Thyroid gland (tissue), 4 donors: ENCODE data around the gene LRIG1.

Experiments
- POLR2A ChIP-seq, 2 donors: fragments of 450-650 bp; IDR thresholded peaks; one replicate each; pipeline ENCODE4 v1.6.1; 2017; ENCODE audit warnings: antibody characterized with exemption in 2 of 2, mild to moderate bottlenecking in 2 of 2, moderate library complexity in 1 of 2
- TF ChIP-seq, protein P1 (sequence below), 6 experiments: fragments of 200-600 bp in 3 of 6; fragments of 450-650 bp in 3 of 6; sonication (generic) in 3 of 6; IDR thresholded peaks; one replicate each; pipeline ENCODE4 v1.5.1; 2016 to 2019; ENCODE audit warnings: antibody characterized with exemption in 6 of 6, mild to moderate bottlenecking in 2 of 6, inconsistent platforms in 1 of 6, moderate library complexity in 1 of 6

- TF ChIP-seq, protein P1, sequence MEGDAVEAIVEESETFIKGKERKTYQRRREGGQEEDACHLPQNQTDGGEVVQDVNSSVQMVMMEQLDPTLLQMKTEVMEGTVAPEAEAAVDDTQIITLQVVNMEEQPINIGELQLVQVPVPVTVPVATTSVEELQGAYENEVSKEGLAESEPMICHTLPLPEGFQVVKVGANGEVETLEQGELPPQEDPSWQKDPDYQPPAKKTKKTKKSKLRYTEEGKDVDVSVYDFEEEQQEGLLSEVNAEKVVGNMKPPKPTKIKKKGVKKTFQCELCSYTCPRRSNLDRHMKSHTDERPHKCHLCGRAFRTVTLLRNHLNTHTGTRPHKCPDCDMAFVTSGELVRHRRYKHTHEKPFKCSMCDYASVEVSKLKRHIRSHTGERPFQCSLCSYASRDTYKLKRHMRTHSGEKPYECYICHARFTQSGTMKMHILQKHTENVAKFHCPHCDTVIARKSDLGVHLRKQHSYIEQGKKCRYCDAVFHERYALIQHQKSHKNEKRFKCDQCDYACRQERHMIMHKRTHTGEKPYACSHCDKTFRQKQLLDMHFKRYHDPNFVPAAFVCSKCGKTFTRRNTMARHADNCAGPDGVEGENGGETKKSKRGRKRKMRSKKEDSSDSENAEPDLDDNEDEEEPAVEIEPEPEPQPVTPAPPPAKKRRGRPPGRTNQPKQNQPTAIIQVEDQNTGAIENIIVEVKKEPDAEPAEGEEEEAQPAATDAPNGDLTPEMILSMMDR (IDR thresholded peaks at IDR 0.05), result no peak
- TF ChIP-seq POLR2A (IDR thresholded peaks at IDR 0.05), result no peak
These were observed 74.7 kb downstream of the LRIG1 start for GRCh38 chr3:66426135-66426534.
